Activated B cell treated with CpG ODN at 0.5 μM for 24 hours (primary cell): Measurements from ENCODE around the gene DDI2. TPM values are rescaled to one million over a fixed set of nuclear protein-coding genes. Genes with fewer than 3 reads are reported as not detected.

Source experiments
- ATAC-seq: fragments of 200-7000 bp; cut with Tn5 transposase; one replicate; pipeline ENCODE4 v1.10.0; 2021; ENCODE audit warnings: low read depth, mild to moderate bottlenecking, moderate library complexity
- CTCF ChIA-PET: fragments of 350-600 bp; sonication (Branson Sonifier 250); formaldehyde crosslinking; loops from one replicate; lab custom pipeline; 2021; ENCODE audit warnings: antibody characterized with exemption; lab: Charles Lee
- POLR2A ChIA-PET: fragments of 350-600 bp; sonication (Branson Sonifier 250); formaldehyde crosslinking; loops from one replicate; lab custom pipeline; 2021; ENCODE audit warnings: antibody characterized with exemption; lab: Charles Lee
- DNase-seq: peaks from one replicate; pipeline ENCODE4 v3.0.0; 2022
- H3K27ac Mint-ChIP-seq: one replicate; pipeline ENCODE4 v1.8.0; 2020; ENCODE audit warnings: mixed read lengths
- H3K27me3 Mint-ChIP-seq: one replicate; pipeline ENCODE4 v1.8.0; 2021; ENCODE audit warnings: mixed read lengths
- H3K36me3 Mint-ChIP-seq: one replicate; pipeline ENCODE4 v1.8.0; 2021; ENCODE audit warnings: low read depth, mixed read lengths
- H3K4me1 Mint-ChIP-seq: one replicate; pipeline ENCODE4 v1.8.0; 2021; ENCODE audit warnings: mixed read lengths
- H3K4me3 Mint-ChIP-seq: one replicate; pipeline ENCODE4 v1.8.0; 2020; ENCODE audit warnings: mild to moderate bottlenecking, mixed read lengths
- H3K9me3 Mint-ChIP-seq: one replicate; pipeline ENCODE4 v1.8.0; 2020; ENCODE audit warnings: mixed read lengths
- intact Hi-C: fragments of 100-400 bp; cut with micrococcal nuclease; formaldehyde crosslinking; loops from one replicate; pipeline ENCODE4 v1.15.1; 2024
- total RNA-seq: library from RNA; stranded (reverse); gene quantifications from 2 replicates; pipeline ENCODE4 v1.2.3, GENCODE V29; 2022
- TF ChIP-seq, protein P1 (sequence below): fragments of 200-600 bp; IDR thresholded peaks from one replicate; pipeline ENCODE4 v1.8.0; 2022; ENCODE audit warnings: antibody characterized with exemption, mild to moderate bottlenecking

The DDI2 gene
- total RNA-seq, 1 donor from 2014 or later, result 59.1 TPM

DNA sequence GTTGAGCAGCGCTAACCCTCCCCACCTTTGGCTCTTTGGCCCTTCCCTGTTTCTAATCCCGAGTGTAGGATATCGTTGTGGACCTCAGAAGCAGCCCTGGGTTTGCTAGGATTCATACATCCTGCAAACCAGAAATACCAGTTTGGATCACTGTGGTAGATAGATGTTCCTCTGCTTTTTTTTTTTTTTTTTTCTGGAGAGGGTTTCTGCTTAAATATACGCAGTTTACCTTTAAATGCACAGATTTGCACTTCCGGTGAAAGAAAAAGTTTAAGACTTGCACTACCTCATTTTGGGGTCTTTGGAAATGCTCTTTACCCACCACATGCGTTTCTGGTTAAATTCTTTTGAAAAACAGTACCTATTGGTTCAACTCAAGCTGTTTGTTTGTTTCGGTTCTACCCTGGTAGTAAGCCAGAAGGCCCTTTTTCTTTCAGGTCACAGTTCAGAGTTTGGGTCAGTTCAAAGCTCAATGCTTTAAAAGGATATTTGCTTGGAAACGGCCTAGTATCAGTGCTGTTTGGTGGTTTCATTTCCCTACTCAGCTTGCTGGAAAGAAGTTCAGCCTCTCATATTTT is 908 bp downstream of the DDI2 start:
- POLR2A ChIA-PET, result interaction anchor here (0.6 to 4.1 kb wide), 29 partner anchors 11 to 1287 kb away, joined by 3 to 70 read pairs (median 5); partner anchors contain the start of genes AGMAT, CASP9 and DNAJC16
- H3K36me3 Mint-ChIP-seq, result peaks cover 32% of the 10 kb centered on the region

DNA sequence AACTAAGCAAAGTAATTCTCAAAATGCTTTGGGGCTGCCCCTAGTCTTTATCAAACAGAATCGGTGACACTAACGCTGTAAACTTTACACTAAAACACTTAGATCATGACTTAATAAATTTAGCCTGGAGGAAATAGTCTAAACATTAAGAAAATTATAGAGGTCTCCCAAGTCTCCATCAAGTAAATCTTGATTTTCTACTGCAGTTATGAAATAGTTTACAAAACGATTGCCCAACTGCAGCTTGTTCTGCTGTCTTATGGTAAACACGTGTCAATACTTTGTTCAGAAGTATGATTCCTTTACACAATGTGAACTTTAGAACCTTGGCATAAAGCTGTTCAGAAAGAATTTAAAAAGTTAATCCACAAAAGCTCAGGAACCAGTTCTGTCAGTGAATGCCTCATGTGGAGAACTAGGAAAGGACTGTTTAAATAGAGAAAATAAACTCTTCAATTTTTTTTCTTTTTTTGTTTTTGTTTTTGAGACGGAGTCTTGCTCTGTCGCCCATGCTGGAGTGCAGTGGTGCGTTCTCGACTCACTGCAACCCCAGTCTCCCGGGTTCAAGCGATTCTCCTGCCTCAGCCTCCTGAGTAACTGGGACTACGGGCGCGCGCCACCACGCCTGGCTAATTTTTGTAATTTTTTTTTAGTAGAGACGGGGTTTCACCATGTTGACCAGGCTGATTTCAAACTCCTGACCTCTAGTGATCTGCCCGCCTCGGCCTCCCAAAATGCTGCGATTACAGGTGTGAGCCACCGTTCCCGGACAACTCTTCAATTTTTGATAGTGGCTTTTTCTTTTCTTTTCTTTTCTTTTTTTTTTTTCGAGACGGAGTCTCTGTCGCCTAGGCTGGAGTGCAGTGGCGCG is 1.6 kb downstream of the DDI2 start:
- ChIA-PET POLR2A (interaction anchor here (0.6 to 4.1 kb wide), 23 partner anchors 16 to 1286 kb away, joined by 3 to 70 read pairs (median 8); partner anchors contain the start of genes AGMAT, CASP9 and DNAJC16), CTCF (interaction anchor here (1.1 to 1.5 kb wide), 2 partner anchors 11 to 15 kb away, joined by 3 read pairs; no protein-coding TSS in a partner anchor)
- Mint-ChIP-seq H3K27ac (peak overlapping the region; percentile 96), H3K9me3 (no peaks in the 10 kb centered on the region), H3K27me3 (no peaks in the 10 kb centered on the region), H3K36me3 (peaks cover 32% of the 10 kb centered on the region), H3K4me3 (peak overlapping the region; percentile 92), H3K4me1 (peaks cover 54% of the 10 kb centered on the region)
- intact Hi-C loops, result loop anchor here (1.0 to 5.0 kb wide), 2 partner anchors 218 to 598 kb away; no protein-coding TSS in a partner anchor
- TF ChIP-seq, protein P1, sequence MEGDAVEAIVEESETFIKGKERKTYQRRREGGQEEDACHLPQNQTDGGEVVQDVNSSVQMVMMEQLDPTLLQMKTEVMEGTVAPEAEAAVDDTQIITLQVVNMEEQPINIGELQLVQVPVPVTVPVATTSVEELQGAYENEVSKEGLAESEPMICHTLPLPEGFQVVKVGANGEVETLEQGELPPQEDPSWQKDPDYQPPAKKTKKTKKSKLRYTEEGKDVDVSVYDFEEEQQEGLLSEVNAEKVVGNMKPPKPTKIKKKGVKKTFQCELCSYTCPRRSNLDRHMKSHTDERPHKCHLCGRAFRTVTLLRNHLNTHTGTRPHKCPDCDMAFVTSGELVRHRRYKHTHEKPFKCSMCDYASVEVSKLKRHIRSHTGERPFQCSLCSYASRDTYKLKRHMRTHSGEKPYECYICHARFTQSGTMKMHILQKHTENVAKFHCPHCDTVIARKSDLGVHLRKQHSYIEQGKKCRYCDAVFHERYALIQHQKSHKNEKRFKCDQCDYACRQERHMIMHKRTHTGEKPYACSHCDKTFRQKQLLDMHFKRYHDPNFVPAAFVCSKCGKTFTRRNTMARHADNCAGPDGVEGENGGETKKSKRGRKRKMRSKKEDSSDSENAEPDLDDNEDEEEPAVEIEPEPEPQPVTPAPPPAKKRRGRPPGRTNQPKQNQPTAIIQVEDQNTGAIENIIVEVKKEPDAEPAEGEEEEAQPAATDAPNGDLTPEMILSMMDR, result no peak
- DNase-seq, result no peak
- no peak for ATAC-seq

More for the DNA sequence above, 908 bp downstream of the DDI2 start:
- intact Hi-C loops, result loop anchor here (1.0 to 5.0 kb wide), 2 partner anchors 219 to 599 kb away; no protein-coding TSS in a partner anchor
- peak; percentile 6 for ATAC-seq
- H3K4me3 Mint-ChIP-seq, result peak overlapping the region; percentile 92
- TF ChIP-seq, protein P1, result no peak
- peaks cover 54% of the 10 kb centered on the region for H3K4me1 Mint-ChIP-seq
- H3K9me3 Mint-ChIP-seq, result no peaks in the 10 kb centered on the region
- CTCF ChIA-PET, result interaction anchor here (1.1 to 1.5 kb wide), 2 partner anchors 12 to 14 kb away, joined by 3 read pairs; no protein-coding TSS in a partner anchor
- H3K27ac Mint-ChIP-seq, result peak overlapping the region; percentile 96
- H3K27me3 Mint-ChIP-seq, result no peaks in the 10 kb centered on the region
- no peak for DNase-seq

DNA sequence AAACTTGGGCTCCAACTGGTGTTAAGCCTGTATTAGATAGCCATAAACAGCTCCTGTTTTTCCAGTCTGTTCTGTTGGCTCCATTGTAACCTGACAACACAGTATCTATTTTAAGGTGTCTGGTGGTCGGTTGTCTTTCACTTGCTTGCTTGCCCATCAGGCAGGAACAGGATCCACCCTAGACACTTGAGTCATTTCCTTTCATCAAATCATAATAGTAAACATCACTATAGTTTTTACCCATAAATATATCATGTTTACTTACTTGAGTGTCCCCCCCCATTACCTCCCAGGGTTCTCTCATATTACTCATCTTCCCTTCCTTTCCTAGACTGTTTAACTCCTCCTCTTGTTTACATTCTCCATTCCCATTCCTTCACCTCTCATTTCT is 2.9 kb downstream of the DDI2 start:
- ChIA-PET POLR2A (interaction anchor here (4.1 kb wide), 1 partner anchor 17 kb away, joined by 70 read pairs; no protein-coding TSS in a partner anchor), CTCF (no interaction called here)
- DNase-seq, result no peak
- ATAC-seq, result no peak
- Mint-ChIP-seq H3K36me3 (peaks cover 36% of the 10 kb centered on the region), H3K27ac (peak overlapping the region; percentile 53), H3K4me3 (peak overlapping the region; percentile 44), H3K4me1 (peaks cover 66% of the 10 kb centered on the region), H3K27me3 (no peaks in the 10 kb centered on the region), H3K9me3 (no peaks in the 10 kb centered on the region)
- intact Hi-C loops, result loop anchor here (5.0 kb wide), 1 partner anchor 37 kb away; a partner anchor contains a TSS
- TF ChIP-seq, protein P1, result no peak

DNA sequence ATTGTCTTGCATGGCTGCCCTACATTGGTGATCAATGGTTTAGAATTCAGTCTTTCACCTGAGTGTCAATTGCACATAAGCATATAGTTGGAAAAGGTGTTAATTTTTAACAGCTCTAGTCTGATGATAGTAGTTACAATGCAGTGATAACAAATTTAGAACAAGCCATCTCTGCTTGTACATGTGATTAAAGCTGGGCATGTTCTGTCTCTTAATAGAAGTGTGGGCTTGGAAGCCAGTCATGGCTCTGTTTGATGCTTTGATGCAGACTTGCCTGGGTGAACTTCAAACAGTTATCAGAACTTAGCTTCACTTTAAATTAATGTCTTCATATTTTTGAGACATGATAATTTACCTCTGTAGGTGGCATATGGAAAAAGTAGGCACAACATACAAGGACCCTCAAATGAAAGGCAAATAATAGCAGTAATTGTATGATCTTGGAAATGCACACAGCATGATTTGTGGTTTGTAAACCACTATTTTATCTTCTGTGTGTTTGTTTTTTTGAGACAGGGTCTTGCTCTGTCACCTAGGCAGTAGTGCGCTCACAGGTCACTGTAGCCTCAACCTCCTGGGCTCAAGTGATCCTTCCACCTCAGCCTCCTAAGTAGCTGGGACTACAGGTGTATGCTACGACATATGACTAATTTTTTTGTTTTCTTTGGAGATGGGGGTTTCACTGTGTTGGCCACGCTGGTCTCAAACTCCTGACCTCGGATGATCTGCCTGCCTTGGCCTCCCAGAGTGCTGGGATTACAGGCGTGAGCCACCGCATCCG is 3.8 kb downstream of the DDI2 start:
- ChIA-PET CTCF (no interaction called here), POLR2A (interaction anchor here (1.7 kb wide), 1 partner anchor 18 kb away, joined by 7 read pairs; no protein-coding TSS in a partner anchor)
- H3K27ac Mint-ChIP-seq, result peak overlapping the region; percentile 8
- ATAC-seq (no peak), DNase-seq (no peak)
- intact Hi-C loops, result loop anchor here (5.0 kb wide), 1 partner anchor 36 kb away; a partner anchor contains a TSS
- no peaks in the 10 kb centered on the region for H3K9me3 Mint-ChIP-seq
- TF ChIP-seq, protein P1, result no peak
- peaks cover 38% of the 10 kb centered on the region for H3K36me3 Mint-ChIP-seq
- no peaks in the 10 kb centered on the region for H3K27me3 Mint-ChIP-seq
- H3K4me1 Mint-ChIP-seq, result peaks cover 73% of the 10 kb centered on the region
- H3K4me3 Mint-ChIP-seq, result no peak overlapping the region
